Peyer's patch (tissue), 4 donors: ENCODE measurements around the gene LINC00237.

Experiments used
- CTCF ChIP-seq, 6 experiments: fragments of 450-650 bp in 4 of 6; fragments of 200-600 bp in 2 of 6; sonication (generic) in 1 of 6; IDR thresholded peaks; one replicate each; pipeline ENCODE4 v1.5.1; 2017 to 2019; ENCODE audit warnings: antibody characterized with exemption in 6 of 6, mild to moderate bottlenecking in 3 of 6, moderate library complexity in 1 of 6
- POLR2A ChIP-seq, 2 donors: fragments of 450-650 bp; IDR thresholded peaks; one replicate each; pipeline ENCODE4 v1.5.1; 2017; ENCODE audit warnings: antibody characterized with exemption in 2 of 2, mild to moderate bottlenecking in 2 of 2, moderate library complexity in 2 of 2

- no peak for TF ChIP-seq CTCF (IDR thresholded peaks at IDR 0.05)
- no peak for TF ChIP-seq POLR2A (IDR thresholded peaks at IDR 0.05)
Observed at GRCh38 chr20:21064924-21065323, 41.2 kb downstream of the LINC00237 start.
